ENCODE results near the gene FAM168A.
"Not testable (repeated sequence)": the region's sequence is repeated elsewhere in the genome, so short reads cannot be mapped to it uniquely, and the experiment has no call there.

Gene FAM168A

GRCh38 chr11:73454987-73455386 is 142.9 kb downstream of the FAM168A start:
- no peak for TF ChIP-seq CTCF (conservative IDR thresholded peaks at IDR 0.05; ENCODE audit: low read depth, low read length)

DNA sequence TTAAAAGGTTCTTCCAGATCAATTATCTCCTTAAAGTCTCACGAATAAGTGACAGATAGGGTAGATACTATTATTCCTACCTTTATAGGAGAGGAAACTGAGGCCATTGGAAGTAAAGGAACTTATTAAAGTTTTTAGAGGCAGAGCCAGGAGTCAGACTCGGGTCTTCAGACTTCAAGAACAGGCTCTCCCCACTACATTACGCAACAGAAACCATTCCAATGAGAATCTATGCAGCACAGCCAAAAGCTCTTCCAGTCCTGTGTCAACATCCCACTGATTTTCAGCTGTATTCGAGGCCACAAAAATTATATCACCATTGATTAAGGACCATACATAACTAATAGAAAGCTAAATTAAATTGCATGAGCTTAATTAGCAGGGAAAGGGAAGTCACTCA is 144.3 kb downstream of the FAM168A start:
- peak; percentile 48 for DNase-seq (ENCODE audit: low read depth)
- no peak overlapping the region for H3K4me3 ChIP-seq (ENCODE audit: low read depth, low read length)
- no peak for TF ChIP-seq CTCF (conservative IDR thresholded peaks at IDR 0.05; ENCODE audit: low read depth, low read length)

More at GRCh38 chr11:73454987-73455386, 142.9 kb downstream of the FAM168A start:
- no peak for DNase-seq (ENCODE audit: low read depth)
- no peak overlapping the region for H3K4me3 ChIP-seq (ENCODE audit: low read depth, low read length)

DNA sequence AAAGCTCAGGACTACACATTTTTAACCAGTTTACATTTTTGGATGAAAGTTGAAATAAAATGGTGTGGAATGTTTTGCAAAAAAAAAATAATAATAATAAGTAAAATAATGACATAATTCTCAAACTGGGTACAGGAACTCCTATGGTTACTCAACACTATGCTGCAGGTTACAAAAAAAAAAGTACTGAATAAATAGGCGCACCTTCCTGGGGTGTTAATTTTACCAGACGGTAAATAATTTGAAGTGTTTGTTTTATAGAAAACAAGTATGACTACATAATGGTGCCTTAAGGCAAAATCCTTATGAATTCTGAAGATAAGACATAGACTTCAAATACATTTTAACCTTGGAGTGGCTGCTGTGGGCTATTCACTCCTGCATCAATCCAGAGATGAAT is 145.2 kb downstream of the FAM168A start:
- no peak for DNase-seq (ENCODE audit: low read depth)
- no peak overlapping the region for H3K4me3 ChIP-seq (ENCODE audit: low read depth, low read length)
- TF ChIP-seq CTCF (conservative IDR thresholded peaks at IDR 0.05; ENCODE audit: low read depth, low read length) = no peak

DNA sequence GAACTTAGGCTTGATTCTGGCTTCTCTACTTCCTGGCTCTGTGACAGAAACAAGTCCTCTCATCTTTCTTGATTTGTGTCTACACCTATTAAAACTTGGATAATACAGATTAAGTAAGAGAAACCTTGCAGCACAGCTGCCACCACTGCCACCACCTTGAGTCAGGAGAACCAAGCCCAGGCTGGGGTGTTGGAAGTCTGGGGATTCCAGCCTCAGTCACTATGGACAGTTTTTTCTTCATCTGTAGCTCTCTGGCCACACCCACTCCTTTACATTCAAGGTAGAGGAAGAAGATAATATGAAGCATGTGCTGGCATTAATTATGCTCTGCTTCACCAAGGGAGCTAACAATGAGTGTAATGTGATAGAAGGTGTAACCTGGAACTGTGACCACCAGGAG is 146.0 kb downstream of the FAM168A start:
- no peak for TF ChIP-seq CTCF (conservative IDR thresholded peaks at IDR 0.05; ENCODE audit: low read depth, low read length)
- no peak for DNase-seq (ENCODE audit: low read depth)
- H3K4me3 ChIP-seq (ENCODE audit: low read depth, low read length) = no peak overlapping the region

GRCh38 chr11:73446766-73447165 is 151.1 kb downstream of the FAM168A start:
- no peak for TF ChIP-seq CTCF (conservative IDR thresholded peaks at IDR 0.05; ENCODE audit: low read depth, low read length)
- H3K4me3 ChIP-seq (ENCODE audit: low read depth, low read length) = no peak overlapping the region
- no peak for DNase-seq (ENCODE audit: low read depth)

DNA sequence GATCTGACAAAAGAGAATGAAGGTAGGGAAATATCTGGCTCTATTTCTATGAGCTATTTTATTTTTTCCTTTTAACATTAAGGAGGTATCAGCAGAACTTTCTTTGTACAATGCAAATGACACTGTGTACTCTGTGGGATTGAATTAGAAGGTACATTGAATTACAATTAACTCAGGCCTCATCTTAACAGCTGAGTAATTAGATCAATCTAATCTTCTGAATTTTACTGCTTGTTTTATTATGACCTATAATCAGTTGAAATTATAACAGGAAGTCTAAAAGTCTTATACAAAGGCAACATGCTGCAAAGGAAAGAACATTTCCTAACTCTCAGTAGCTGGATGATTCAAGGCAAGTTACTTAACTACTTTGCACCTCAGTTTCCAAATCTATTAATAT is 151.9 kb downstream of the FAM168A start:
- TF ChIP-seq CTCF (conservative IDR thresholded peaks at IDR 0.05; ENCODE audit: low read depth, low read length) = no peak
- DNase-seq (ENCODE audit: low read depth) = no peak
- no peak overlapping the region for H3K4me3 ChIP-seq (ENCODE audit: low read depth, low read length)

DNA sequence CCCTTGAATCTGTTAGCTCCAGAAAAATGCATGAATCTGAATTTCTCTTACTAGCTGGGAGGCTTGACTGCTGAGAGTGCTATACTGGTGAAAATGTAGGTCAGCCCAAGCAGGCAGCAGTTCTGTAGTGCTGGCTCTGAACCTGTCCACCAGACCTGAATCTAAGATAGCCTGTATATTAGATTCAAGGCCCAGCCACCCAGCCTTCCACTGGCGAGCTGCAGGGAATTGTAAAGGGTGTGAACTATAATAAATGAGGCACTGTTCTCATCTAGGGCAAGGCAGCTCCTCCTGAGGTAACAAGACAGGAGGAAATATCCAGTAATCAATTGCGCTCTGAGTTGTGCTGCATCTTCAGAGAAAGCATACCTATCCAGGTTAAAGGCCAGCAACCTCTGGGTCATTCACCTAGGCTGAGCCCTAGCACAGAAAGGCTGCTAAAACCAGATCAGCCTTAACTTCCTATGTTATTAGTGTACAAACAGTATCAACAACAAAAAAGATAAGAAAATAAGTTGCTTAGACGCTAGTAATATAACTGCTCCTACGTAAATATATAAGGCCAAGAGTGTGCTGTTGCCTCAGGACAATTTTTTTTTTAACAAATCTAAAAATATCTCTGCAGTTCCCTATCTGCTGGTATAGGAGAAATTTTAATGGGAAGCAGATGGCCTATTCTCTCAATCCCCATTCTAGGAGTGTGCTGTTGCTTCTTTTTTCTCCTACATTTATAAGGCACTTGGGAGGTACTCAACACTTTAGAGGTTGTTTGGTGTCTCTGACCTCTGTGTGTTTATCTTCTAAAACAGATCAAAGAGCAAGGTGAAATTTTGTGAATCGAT is 158.7 kb downstream of the FAM168A start:
- no peak for DNase-seq (ENCODE audit: low read depth)
- no peak for TF ChIP-seq CTCF (conservative IDR thresholded peaks at IDR 0.05; ENCODE audit: low read depth, low read length)
- H3K4me3 ChIP-seq (ENCODE audit: low read depth, low read length) = no peak overlapping the region

GRCh38 chr11:73436859-73437258 is 161.1 kb downstream of the FAM168A start:
- not testable (repeated sequence) for H3K4me3 ChIP-seq (ENCODE audit: low read depth, low read length); DNase-seq (ENCODE audit: low read depth)
